GM21367 (cell line): ENCODE data around the gene EHD2.
"Not testable (repeated sequence)": the region's sequence is repeated elsewhere in the genome, so short reads cannot be mapped to it uniquely, and the experiment has no call there.

Experiments used
- ATAC-seq: cut with Tn5 transposase; IDR thresholded peaks from one replicate; pipeline ENCODE4 v1.9.1; 2021; ENCODE audit not compliant: unreplicated experiment

EHD2 gene

DNA sequence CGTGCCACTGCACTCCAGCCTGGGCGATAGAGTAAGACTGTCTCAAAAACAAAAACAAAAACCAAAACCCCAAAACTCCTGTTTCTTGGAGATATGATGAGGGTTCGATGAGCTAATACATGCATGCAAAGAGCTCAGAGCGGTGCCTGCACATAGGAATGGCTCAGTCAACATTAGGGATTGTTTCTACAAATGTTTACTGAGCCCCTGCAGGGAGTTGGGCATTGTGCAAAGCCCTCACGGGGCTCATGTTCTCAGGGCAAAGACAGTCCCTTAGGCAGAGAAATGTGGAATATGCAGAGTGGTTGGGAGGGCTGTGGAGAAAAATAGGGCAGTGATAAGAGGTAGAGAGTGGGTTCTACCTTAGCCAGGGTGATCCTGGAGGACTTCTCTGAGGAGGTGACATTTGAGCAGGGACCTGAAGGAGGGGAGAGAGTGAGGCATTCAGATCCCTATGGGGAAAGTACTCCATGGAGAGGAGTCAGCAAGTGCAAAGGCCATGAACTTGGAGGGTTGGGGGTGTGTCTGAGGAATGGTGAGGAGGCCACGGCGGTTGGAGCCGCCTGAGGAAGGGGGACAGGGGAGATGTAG lies 1.5 kb upstream of the EHD2 start:
- no peak for ATAC-seq

DNA sequence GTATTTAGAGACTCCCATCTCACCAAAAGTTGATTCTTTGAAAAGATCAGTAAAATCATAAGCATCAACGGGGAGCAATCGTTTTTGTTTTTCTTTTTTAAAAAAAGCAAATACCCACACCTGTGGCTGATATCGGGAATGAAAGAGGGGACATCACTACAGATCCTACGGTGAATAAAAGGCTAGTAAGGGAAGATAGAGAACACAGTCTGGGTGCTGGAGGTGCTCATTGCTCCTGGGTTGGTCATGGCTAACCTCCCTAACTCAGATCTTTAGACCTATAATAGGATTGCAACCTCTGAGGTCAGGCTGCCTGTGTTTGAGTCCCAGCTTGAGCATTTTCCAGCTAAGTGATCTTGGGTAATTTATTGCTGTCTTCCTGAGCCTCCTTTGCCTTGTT lies 1.1 kb downstream of the EHD2 start:
- ATAC-seq: no peak

DNA sequence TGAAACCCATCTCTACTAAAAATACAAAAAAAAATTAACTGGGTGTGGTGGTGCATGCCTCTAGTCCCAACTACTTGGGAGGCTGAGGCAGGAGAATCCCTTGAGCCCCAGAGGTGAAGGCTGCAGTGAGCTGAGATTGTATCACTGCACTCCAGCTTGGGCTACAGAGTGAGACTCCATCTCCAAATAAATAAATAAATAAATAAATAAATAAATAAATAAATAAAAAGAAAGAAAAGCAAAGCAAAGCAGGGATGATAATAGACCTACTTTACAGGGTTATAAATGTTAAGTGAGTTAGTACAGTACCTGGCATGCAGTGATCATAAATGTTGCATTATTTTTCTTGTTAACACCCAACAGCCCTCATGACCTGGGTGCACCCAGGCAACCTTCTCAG lies 1.6 kb downstream of the EHD2 start:
- not testable (repeated sequence) for ATAC-seq

GRCh38 chr19:47716270-47716937 lies 3.2 kb downstream of the EHD2 start:
- ATAC-seq: no peak

GRCh38 chr19:47718415-47719046 lies 5.3 kb downstream of the EHD2 start:
- ATAC-seq: not testable (repeated sequence)

- no peak for ATAC-seq
Measured at GRCh38 chr19:47719047-47719859, 6.0 kb downstream of the EHD2 start.

- no peak for ATAC-seq
Measured at GRCh38 chr19:47720669-47721422, 7.6 kb downstream of the EHD2 start.

DNA sequence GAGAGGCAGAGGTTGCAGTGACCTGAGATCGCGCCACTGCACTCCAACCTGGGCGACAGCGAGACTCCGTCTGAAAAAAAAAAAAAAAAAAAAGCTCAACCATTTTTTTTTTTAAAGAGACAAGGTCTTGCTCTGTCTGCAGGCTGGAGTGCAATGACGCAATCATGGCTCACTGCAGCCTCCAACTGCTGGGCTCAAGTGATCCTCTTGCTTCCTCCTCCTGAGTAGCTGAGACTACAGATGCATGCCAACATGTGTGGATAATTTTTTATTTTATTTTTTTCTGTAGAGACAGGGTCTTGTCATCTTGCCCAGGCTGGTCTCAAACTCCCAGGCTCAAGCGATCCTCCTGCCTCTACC lies 10.3 kb downstream of the EHD2 start:
- ATAC-seq: no peak

GRCh38 chr19:47725759-47726401 lies 12.7 kb downstream of the EHD2 start:
- ATAC-seq: no peak

- no peak for ATAC-seq
Measured at GRCh38 chr19:47726467-47726866, 13.2 kb downstream of the EHD2 start.

GRCh38 chr19:47728295-47728694 lies 15.1 kb downstream of the EHD2 start:
- ATAC-seq: not testable (repeated sequence)

GRCh38 chr19:47729468-47729798 lies 16.2 kb downstream of the EHD2 start:
- ATAC-seq: no peak

DNA sequence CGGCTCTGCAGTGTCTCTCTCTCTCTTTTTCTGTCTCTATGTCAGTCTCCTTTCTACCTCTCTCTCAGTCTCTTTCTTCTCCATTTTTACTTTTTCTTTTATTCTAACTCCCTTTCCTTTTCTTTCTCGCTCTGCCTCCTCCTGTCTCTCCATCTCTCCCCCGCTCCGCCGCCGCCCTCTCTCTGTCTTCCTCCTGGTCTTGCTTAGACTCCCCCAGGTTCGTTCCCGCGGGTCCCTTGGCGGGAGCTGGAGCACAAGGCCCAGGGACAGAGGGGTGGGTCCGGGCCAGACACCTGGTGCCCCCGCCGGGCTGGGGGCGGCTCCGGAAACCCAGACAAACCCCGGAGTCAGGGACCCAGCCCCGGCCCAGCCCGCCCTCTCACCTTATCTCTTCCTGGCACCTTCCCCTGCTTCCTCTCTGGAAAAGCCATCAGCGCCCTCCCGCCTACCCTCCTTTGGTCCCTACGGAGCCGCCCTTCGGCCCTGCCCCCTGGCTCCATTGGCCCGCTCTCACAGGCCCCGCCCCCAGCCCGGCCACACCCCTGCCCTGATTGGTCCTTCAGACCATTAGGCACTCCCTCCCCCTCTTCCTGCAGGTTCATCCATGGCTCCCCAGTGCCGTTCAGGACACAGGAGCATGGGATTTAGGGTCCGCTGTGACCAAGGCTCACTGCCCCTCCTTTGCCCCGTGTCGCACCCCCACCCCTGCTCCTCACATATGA lies 16.7 kb downstream of the EHD2 start:
- ATAC-seq: no peak

DNA sequence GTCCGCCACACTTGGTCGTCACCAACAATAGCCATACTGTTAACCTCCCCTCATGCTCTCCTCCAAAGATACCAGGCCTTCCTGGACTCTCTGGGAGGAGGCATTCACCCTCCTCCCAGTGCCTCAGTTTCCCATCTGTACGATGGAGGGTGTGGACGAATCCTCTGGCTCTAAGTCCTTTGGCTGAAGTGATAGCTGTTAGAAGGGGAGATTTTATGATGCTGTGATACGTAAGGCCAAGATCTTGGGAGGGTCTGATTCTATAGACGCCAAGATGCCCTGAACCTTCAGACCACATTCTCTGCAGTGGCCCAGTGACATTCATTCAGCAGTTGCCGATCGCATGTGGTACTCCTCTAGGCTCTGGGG lies 17.3 kb downstream of the EHD2 start:
- no peak for ATAC-seq

GRCh38 chr19:47730910-47731309 lies 17.7 kb downstream of the EHD2 start:
- ATAC-seq: no peak

DNA sequence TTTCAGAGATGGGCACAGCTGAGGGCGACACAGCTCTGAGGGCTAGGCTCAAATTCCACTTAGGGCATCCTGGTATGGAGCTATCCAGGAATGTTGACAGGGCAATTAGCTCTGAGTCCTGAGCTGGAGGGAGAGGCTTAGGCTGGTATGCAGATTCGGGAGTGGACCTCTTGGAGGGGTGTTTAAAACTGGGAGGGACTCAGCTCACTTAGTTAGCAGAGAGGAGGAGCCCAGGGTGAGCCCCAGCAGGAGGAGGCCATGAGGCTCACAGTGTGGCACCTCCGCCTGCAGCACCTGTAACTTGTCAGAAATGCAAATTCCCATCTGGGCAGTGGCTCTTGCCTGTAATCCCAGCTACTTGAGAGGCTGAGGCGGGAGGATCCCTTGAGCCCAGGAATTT lies 21.9 kb downstream of the EHD2 start:
- no peak for ATAC-seq

- ATAC-seq: no peak
Measured at GRCh38 chr19:47740866-47741519, 27.8 kb downstream of the EHD2 start.

GRCh38 chr19:47741544-47742140 lies 28.4 kb downstream of the EHD2 start:
- no peak for ATAC-seq

- no peak for ATAC-seq
Measured at GRCh38 chr19:47742634-47743033, 29.4 kb downstream of the EHD2 start.
